Activated naive CD4-positive, alpha-beta T cell treated with anti-CD3 and anti-CD28 coated beads, Interleukin-2, amount 10 ng/mL, durations not matched to agents 7 days and 5 days (primary cell): ENCODE measurements around the gene ZNF227.
A peak's percentile ranks its signal among the peaks of the same experiment; 100 is the strongest.
"Not testable (repeated sequence)": the region's sequence is repeated elsewhere in the genome, so short reads cannot be mapped to it uniquely, and the experiment has no call there.

Source experiments
- CTCF ChIA-PET: fragments of 350-600 bp; sonication (Branson Sonifier 250); formaldehyde crosslinking; loops from one replicate; lab custom pipeline; 2021; ENCODE audit warnings: antibody characterized with exemption; lab: Charles Lee
- DNase-seq: peaks from one replicate; pipeline ENCODE4 v3.0.0-alpha.2; 2020
- H3K27ac Mint-ChIP-seq: one replicate; pipeline ENCODE4 v1.8.0; 2021; ENCODE audit warnings: mild to moderate bottlenecking, moderate library complexity, mixed read lengths
- H3K27me3 Mint-ChIP-seq: one replicate; pipeline ENCODE4 v1.8.0; 2021; ENCODE audit warnings: mild to moderate bottlenecking, mixed read lengths
- H3K36me3 Mint-ChIP-seq: one replicate; pipeline ENCODE4 v1.8.0; 2021; ENCODE audit warnings: mixed read lengths
- H3K4me1 Mint-ChIP-seq: one replicate; pipeline ENCODE4 v1.8.0; 2021; ENCODE audit warnings: mixed read lengths
- H3K4me3 Mint-ChIP-seq: one replicate; pipeline ENCODE4 v1.8.0; 2021; ENCODE audit warnings: mild to moderate bottlenecking, moderate library complexity, mixed read lengths
- H3K9me3 Mint-ChIP-seq: one replicate; pipeline ENCODE4 v1.8.0; 2021; ENCODE audit warnings: mixed read lengths

Gene ZNF227

GRCh38 chr19:44207126-44207803, 5.1 kb upstream of the ZNF227 start:
- peaks cover 20% of the 10 kb centered on the region for H3K9me3 Mint-ChIP-seq
- H3K27me3 Mint-ChIP-seq = peaks cover 5% of the 10 kb centered on the region
- peak overlapping the region; percentile 83 for H3K4me3 Mint-ChIP-seq
- peak; percentile 84 for DNase-seq
- CTCF ChIA-PET = no interaction called here
- H3K36me3 Mint-ChIP-seq = peaks cover 10% of the 10 kb centered on the region
- H3K4me1 Mint-ChIP-seq = peaks cover 13% of the 10 kb centered on the region
- H3K27ac Mint-ChIP-seq = peak overlapping the region; percentile 85

- CTCF ChIA-PET = interaction anchor here (0.7 to 1.0 kb wide), 3 partner anchors 118 to 1037 kb away, joined by 3 read pairs; no protein-coding TSS in a partner anchor
- Mint-ChIP-seq H3K27me3 (no peaks in the 10 kb centered on the region), H3K4me1 (peaks cover 21% of the 10 kb centered on the region), H3K4me3 (peak overlapping the region; percentile 85), H3K27ac (peak overlapping the region; percentile 87), H3K36me3 (peaks cover 44% of the 10 kb centered on the region), H3K9me3 (peaks cover 11% of the 10 kb centered on the region)
- no peak for DNase-seq
Observed at GRCh38 chr19:44212866-44213346, 574 bp downstream of the ZNF227 start.

GRCh38 chr19:44219926-44220325, 7.6 kb downstream of the ZNF227 start:
- H3K27me3 Mint-ChIP-seq, CTCF ChIA-PET, H3K27ac Mint-ChIP-seq, H3K4me3 Mint-ChIP-seq, DNase-seq, H3K4me1 Mint-ChIP-seq: not testable (repeated sequence)
- Mint-ChIP-seq H3K36me3 (peaks cover 70% of the 10 kb centered on the region), H3K9me3 (peaks cover 19% of the 10 kb centered on the region)

- H3K4me3 Mint-ChIP-seq, DNase-seq, H3K4me1 Mint-ChIP-seq, CTCF ChIA-PET, H3K27me3 Mint-ChIP-seq, H3K27ac Mint-ChIP-seq: not testable (repeated sequence)
- peaks cover 69% of the 10 kb centered on the region for H3K36me3 Mint-ChIP-seq
- H3K9me3 Mint-ChIP-seq = peaks cover 25% of the 10 kb centered on the region
Observed at GRCh38 chr19:44220761-44221160, 8.4 kb downstream of the ZNF227 start.

- DNase-seq, H3K27ac Mint-ChIP-seq, H3K4me1 Mint-ChIP-seq, H3K27me3 Mint-ChIP-seq, H3K4me3 Mint-ChIP-seq, CTCF ChIA-PET: not testable (repeated sequence)
- peaks cover 27% of the 10 kb centered on the region for H3K9me3 Mint-ChIP-seq
- H3K36me3 Mint-ChIP-seq = peaks cover 69% of the 10 kb centered on the region
Observed at GRCh38 chr19:44221291-44221690, 9.0 kb downstream of the ZNF227 start.

- Mint-ChIP-seq H3K27me3 (no peaks in the 10 kb centered on the region), H3K36me3 (peaks cover 86% of the 10 kb centered on the region), H3K27ac (no peak overlapping the region), H3K4me1 (peaks cover 3% of the 10 kb centered on the region), H3K9me3 (peaks cover 41% of the 10 kb centered on the region), H3K4me3 (no peak overlapping the region)
- DNase-seq = no peak
- CTCF ChIA-PET = no interaction called here
Observed at GRCh38 chr19:44228318-44228717, 16.0 kb downstream of the ZNF227 start.

DNA sequence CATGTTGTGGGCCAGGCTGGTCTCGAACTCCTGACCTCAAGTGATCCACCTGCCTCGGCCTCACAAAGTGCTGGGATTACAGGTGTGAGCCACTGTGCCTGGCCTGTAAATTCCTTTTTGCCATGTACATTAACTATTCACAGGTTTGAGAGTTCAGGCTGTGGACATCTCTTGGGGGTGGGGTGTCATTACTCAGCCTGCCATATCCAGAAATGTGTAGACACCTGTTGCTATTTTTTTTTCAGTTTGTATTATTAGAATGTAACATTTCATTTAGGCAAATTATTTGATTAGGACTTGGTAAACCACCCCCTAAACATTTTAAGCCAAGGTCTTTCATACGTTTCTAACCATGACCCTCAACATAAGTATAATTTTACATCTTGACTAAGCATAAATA, 20.5 kb downstream of the ZNF227 start:
- CTCF ChIA-PET = no interaction called here
- DNase-seq = no peak
- Mint-ChIP-seq H3K4me3 (no peak overlapping the region), H3K27me3 (no peaks in the 10 kb centered on the region), H3K27ac (no peak overlapping the region), H3K36me3 (peaks cover 94% of the 10 kb centered on the region), H3K4me1 (peaks cover 3% of the 10 kb centered on the region), H3K9me3 (peaks cover 59% of the 10 kb centered on the region)

- Mint-ChIP-seq H3K9me3 (peaks cover 71% of the 10 kb centered on the region), H3K4me1 (no peaks in the 10 kb centered on the region), H3K27ac (no peak overlapping the region), H3K27me3 (no peaks in the 10 kb centered on the region), H3K4me3 (no peak overlapping the region), H3K36me3 (peaks cover 67% of the 10 kb centered on the region)
- no peak for DNase-seq
- CTCF ChIA-PET = no interaction called here
Observed at GRCh38 chr19:44236384-44236783, 24.1 kb downstream of the ZNF227 start.

GRCh38 chr19:44252332-44252731, 40.0 kb downstream of the ZNF227 start:
- H3K4me1 Mint-ChIP-seq, H3K27ac Mint-ChIP-seq, CTCF ChIA-PET, DNase-seq, H3K27me3 Mint-ChIP-seq, H3K4me3 Mint-ChIP-seq: not testable (repeated sequence)
- Mint-ChIP-seq H3K36me3 (peaks cover 14% of the 10 kb centered on the region), H3K9me3 (peaks cover 81% of the 10 kb centered on the region)

- CTCF ChIA-PET, DNase-seq, H3K27ac Mint-ChIP-seq, H3K4me1 Mint-ChIP-seq, H3K27me3 Mint-ChIP-seq, H3K4me3 Mint-ChIP-seq: not testable (repeated sequence)
- peaks cover 85% of the 10 kb centered on the region for H3K9me3 Mint-ChIP-seq
- peaks cover 12% of the 10 kb centered on the region for H3K36me3 Mint-ChIP-seq
Observed at GRCh38 chr19:44253392-44253791, 41.1 kb downstream of the ZNF227 start.

DNA sequence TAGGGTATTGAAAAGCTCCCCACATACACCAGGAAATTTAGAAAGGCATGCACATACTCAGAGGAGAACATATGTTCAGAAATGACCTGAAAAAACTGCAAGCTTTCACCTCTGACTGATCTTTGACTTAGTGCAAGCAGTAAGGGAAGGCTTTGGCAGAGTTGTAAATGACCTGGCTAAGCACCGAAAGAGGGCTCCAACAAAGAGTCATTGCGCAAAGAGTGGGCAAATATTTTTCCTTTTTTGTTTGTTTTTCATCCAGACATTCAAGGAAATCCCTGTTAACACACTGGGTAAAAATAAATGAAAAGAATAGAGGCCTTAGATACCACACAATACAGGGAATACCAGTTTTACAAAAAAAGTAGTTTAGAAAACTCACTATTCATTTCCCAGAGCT, 42.2 kb downstream of the ZNF227 start:
- no peaks in the 10 kb centered on the region for H3K4me1 Mint-ChIP-seq
- H3K9me3 Mint-ChIP-seq = peaks cover 81% of the 10 kb centered on the region
- H3K27ac Mint-ChIP-seq = no peak overlapping the region
- peaks cover 2% of the 10 kb centered on the region for H3K27me3 Mint-ChIP-seq
- CTCF ChIA-PET = no interaction called here
- H3K4me3 Mint-ChIP-seq = no peak overlapping the region
- DNase-seq = no peak
- peaks cover 13% of the 10 kb centered on the region for H3K36me3 Mint-ChIP-seq

DNA sequence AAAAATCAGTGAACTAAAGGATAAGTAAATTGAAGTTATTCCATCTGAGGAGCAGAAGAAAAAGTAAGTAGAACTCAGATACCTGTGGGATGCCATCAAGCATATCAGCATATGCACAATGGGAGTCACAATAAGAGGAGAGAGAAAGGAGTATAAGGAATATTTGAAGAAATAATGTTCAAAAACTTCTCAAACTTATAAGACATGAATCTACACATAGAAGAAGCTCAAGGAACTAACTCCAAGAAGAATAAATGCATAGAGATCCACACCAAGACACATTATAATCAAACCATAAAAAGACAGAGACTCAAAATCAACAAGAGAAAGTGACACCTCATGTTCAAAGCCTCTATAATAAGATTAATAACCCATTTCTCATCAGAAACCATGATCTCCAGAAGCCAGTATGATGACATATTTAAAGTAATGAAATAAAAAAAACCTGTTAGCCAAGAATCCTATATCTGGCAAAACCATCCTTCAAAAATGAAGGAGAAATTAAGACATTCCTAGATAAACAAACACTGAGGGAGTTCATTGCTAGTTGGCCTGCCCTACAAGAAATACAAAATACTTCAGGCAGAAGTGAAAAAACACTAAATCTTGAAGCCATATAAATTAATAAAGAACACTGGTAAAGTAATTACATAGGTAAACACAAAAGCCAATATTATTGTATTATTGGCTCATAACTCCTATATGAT, 43.5 kb downstream of the ZNF227 start:
- CTCF ChIA-PET = no interaction called here
- Mint-ChIP-seq H3K9me3 (peaks cover 77% of the 10 kb centered on the region), H3K36me3 (peaks cover 9% of the 10 kb centered on the region), H3K4me1 (peaks cover 11% of the 10 kb centered on the region), H3K27me3 (peaks cover 6% of the 10 kb centered on the region), H3K4me3 (no peak overlapping the region), H3K27ac (no peak overlapping the region)
- DNase-seq = no peak

DNA sequence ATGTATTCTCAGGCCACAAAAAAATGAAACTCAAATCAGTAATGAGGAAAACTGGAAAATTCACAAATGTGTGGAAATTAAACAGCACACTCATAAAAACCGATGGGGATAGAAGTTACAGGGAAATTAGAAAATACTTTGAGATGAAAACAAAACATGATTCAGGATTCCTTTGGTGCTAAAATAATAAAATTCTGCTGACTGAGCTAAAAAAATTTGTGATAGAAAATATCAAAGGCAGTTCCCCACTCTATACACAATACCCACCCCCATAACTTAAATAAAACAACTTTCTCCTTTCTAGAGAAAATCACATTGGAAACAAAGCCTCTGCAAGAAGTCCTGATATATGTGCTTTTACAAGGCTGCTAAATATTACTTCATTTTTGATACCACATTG, 45.8 kb downstream of the ZNF227 start:
- peaks cover 11% of the 10 kb centered on the region for H3K4me1 Mint-ChIP-seq

GRCh38 chr19:44258835-44259413, 46.6 kb downstream of the ZNF227 start:
- peaks cover 11% of the 10 kb centered on the region for H3K4me1 Mint-ChIP-seq
- CTCF ChIA-PET = no interaction called here
- no peak overlapping the region for H3K27ac Mint-ChIP-seq
- H3K27me3 Mint-ChIP-seq = peaks cover 6% of the 10 kb centered on the region
- peaks cover 60% of the 10 kb centered on the region for H3K9me3 Mint-ChIP-seq
- DNase-seq = no peak
- no peak overlapping the region for H3K4me3 Mint-ChIP-seq
- peaks cover 7% of the 10 kb centered on the region for H3K36me3 Mint-ChIP-seq

More for the DNA sequence above, 45.8 kb downstream of the ZNF227 start:
- Mint-ChIP-seq H3K27ac (no peak overlapping the region), H3K27me3 (peaks cover 6% of the 10 kb centered on the region), H3K36me3 (peaks cover 7% of the 10 kb centered on the region), H3K4me3 (no peak overlapping the region), H3K9me3 (peaks cover 64% of the 10 kb centered on the region)
- no peak for DNase-seq
- CTCF ChIA-PET = no interaction called here
